GM18909 (cell line): ENCODE measurements around the gene NLE1.
A peak's percentile ranks its signal among the peaks of the same experiment; 100 is the strongest.

Source experiments
- ATAC-seq: cut with Tn5 transposase; IDR thresholded peaks from one replicate; pipeline ENCODE4 v1.9.1; 2021; ENCODE audit warnings: mild to moderate bottlenecking; ENCODE audit not compliant: unreplicated experiment, poor library complexity

The NLE1 gene

DNA sequence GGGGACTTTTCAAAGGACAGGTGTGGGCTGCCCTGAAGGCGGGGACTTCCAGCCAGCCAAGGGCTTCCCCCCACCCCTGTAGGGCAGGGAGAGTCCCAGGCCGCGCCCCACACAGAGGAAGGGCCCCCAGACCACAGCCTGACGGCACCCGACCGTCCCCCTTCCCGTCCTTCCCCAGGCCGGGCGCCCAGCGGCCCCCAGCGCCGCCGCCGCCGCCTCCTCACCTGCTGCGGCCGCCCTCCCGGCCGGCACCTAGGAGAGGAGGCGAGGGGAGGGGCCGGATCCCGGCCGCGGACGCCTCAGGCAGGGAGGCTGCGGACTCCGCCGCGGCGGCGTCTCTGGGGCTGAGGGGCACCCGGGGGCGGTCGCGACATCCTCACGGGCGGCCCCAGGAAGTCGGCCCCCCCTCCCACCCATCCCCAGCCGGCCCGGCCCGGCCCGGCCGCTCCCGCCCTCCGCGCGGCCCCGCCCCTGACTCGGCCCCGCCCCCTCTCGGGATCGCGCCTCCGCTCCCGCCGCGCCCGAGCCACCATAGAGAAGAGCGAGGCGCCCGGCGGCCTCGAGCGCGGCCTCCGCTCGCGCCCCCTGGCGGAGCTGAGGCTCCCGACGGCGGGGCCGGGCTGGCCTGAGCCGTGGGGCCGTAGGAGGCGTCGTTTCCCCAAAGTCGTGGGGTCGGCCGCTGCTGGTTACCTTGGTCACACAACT is 53.1 kb downstream of the NLE1 start:
- peak; percentile 74 for ATAC-seq

DNA sequence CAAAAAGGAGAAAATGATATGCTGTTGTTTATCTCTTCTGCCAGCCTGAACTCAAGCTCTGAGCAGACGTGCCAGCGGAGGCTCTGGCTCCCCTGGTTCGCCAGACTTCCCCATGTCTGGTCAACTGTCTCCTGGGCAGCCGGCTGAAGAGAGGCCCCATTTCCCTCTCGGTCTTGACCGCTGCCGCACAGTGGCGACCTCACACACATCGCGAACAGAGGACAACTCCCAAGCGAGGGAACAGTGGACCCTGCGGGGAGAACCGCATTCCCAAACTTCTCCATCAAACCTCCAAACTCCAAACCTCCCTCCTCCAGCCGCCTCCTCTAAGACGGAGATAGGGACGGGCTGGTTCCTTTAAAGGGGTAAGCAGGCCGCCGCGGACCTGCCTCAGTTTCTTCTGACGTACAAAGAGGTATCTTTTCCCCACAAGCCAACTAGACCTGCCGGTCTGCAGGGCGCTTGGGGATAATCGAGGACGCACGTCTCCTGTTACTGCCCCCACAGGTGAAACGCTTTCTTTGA is 53.7 kb downstream of the NLE1 start:
- peak; percentile 15 for ATAC-seq

DNA sequence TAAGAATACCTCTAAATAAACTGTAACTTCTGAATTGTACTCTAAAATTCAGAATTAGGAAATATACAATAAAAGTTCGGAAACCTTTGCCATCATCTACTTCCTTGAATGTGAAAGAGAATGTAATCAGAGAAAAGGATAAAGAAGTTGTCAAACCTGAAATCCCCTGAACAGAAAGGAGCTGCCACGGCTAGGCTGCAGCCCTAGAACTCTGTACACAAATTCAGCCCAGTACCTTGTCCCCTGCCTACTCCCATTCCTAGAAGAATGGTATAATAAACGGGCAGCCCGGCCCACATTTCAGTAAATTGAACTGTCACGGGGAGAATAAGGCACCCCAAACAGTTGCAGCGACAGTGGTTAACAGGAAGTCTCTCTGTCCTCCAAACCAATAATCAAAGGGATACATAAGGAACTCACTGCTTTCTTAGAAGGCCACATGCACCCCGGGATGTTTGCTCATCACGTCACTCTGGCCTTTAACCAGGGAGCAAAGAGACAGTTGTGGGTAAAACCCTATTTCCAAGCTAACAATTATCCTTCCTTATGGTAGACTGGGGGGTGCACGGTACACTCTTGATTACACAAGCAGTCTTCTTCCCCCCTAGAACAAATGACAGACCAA is 54.3 kb downstream of the NLE1 start:
- ATAC-seq, result no peak

DNA sequence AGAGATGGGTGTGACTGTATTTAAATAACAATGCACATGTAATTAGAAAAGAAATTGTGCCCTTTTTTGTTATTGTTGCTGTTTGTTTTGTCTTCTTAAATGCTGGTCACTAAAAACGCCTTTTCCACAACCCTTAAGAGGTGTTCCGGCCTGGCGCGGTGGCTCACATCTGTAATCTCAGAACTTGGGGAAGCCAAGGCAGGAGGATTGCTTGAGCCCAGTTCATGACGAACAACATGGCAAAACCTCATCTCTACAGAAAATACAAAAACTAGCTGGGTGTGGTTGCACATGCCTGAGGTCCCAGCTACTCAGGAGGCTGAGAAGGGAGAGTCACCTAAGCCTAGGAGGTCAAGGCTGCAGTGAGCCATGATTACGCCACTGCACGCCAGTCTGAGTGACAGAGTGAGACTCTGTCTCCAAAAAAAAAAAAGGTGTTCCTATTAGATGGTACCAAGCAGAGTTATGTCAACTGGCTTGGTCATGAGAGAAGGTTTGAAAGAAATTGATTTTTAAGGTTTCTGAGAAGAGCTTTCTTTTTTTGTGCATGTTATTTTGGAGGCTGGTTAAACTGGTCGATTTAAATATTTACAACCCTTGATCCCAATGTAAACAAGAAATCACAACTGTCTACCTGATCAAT is 55.1 kb downstream of the NLE1 start:
- no peak for ATAC-seq

DNA sequence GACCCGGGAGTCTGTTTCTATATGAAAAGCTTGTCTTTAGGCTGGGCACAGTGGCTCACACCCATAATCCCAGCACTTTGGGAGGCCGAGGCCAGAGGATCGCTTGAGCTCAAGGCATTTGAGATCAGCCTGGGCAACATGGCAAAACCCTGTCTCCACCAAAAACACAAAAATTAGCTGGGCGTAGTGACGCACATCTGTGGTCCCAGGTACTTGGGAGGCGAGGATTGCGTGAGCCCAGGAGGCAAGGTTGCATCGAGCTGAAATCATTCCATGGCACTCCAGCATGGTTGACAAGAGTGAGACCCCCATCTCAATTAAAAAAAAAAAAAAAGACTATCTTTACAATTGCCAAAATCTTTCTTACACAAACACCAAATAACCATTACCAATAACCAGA is 55.9 kb downstream of the NLE1 start:
- no peak for ATAC-seq

DNA sequence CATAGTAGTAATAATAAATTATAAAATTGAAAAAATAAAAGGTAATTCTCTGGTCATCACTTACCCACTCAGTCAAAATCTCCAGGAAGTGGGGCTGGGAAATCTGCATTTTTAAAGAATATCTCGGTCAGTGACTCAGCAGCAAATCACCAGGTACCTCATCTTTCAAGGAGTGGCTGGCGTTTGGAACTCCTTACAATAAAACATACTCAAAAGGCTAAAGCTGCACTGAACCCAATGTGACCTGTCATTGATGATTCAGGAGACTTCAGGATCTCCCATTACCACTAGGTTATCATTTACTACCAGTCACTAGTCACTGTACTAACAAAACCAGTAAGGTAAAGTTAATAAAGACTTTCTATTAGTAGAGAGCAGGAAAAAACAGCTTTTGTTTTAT is 57.1 kb downstream of the NLE1 start:
- no peak for ATAC-seq

DNA sequence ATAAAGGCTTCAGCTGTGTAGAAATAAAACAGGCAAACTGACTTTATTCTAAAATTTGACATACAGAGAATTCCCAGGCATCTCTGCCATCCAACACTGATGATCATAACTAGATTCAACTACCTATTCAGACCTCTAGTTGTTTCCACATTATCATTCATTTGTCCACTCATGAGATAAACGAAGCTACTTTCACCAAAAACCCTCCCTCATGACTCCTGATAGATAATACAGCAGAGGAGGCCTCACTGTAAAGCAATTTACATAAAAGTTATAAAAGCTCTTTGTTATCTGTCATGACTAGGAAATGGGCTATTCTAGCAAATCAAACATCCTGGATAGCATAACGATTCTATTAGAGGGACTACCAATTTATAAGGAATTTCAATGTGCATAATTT is 59.0 kb downstream of the NLE1 start:
- no peak for ATAC-seq

DNA sequence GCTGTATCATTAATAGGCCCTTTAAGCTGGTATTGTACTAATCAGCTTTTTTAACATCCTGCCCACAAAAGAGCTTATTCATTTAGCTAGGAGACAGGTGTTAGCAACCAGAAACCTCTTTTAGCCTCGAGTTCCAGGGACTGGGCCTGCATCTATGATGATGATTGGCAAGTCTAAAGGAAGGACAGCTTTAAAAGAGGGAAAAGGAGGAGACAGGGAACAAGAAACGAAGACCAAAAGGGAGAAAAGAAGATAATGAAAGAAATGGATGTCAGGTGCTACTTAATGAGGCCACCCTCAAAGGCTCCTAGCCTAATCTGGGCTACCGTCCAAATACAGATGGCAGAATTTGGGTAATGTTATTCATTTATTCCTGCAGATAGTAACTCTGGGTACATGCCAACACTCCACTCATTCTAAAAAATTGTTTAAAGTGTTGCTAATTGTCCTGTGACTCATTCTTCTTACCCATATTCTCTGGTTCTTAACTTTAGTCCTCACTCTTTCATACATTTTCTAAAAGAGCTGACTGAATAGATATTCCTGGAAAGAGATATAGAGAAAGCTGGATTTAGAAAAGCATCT is 59.9 kb downstream of the NLE1 start:
- ATAC-seq, result no peak

DNA sequence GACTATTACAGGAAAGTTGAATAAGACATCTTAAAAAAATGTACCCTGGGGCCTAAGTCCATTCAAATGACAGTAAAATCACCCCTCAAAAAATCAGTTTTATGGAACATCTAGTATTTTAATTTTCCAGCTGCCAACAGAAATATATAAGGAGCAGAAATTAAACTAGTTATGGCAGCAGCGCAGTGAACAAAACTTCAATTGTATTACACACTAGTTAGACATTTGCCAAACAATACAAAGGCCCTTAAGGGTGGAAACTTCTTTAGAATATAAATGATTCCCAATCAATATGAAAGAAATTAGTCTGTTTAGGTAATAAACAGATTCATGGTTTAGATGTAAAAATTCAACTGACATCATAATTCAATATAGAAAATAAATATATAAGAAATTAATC is 60.5 kb downstream of the NLE1 start:
- ATAC-seq, result no peak

DNA sequence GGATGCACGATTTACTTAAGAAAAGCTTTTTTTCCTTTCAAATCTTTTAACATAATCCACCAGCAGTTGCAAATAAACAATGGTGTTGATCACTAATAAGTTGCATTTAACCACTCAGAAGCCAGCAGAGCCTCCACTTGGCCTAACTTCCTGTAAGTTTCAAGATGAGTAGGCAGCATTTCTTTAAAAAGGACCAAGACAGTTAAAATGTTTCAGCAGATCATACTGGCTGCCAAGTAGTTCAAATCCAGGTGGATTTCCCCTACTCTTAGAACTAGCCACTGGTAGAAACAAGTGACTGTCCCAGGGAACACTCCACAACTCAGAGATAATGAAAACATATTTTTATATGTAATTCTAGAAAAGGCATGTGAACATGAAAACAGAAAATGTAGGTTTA is 61.6 kb downstream of the NLE1 start:
- ATAC-seq, result peak; percentile 56

DNA sequence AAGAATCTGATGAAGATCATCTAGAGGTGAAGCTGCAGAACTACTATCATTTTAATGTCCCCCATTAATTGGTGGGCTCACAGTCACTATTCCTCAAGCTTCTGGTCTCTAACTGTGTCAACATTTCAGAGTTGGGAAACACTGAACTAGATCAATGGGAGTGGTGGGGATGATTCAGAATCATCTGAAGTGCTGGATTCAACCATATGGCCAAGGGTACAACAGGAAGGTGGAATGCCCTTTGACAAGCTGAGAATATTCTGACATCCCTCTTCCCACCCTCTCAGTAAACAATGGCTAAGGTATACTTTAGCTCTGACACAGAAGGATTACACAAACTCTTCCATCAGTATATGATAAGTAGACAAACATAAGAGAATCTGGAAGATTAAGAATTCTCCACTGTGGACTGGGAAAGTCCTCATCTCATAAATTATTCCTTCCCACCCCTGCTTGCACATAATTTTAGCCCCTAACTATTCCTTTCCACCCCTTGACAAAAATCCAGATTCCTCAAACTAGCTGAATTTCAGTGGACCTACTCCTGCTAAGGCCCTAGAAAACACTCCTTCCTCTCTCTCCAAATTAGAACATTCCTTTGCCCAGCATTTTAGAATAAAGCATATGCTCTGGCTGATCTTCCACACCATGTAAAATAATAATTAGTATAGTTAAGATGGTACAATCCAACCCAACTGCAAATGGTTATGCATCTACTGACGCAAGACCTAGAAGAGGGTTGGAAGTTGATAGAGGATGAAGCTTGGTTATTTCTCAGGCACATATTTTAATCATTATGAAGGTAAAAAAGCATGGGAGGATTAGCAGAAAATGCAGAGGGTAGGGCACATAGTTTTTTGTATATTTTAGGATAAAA is 62.3 kb downstream of the NLE1 start:
- ATAC-seq, result no peak
